Posterior vena cava (tissue), 2 donors: Measurements from ENCODE around the gene TRIM62. TPM values are rescaled to one million over a fixed set of nuclear protein-coding genes. Genes with fewer than 3 reads are reported as not detected.
"Not testable (repeated sequence)": the region's sequence is repeated elsewhere in the genome, so short reads cannot be mapped to it uniquely, and the experiment has no call there.

Experiments used
- DNase-seq: peaks from one replicate; pipeline ENCODE4 v3.0.0-alpha.2; 2020; ENCODE audit warnings: low spot score
- intact Hi-C, 2 donors: fragments of 100-400 bp; cut with DNase I; formaldehyde crosslinking; loops; one replicate each; pipeline versions ENCODE4 v1.14.1 to v1.14.2; 2022 to 2023
- total RNA-seq, 2 donors: library from RNA; stranded (reverse); fragmentation: NEBNext Ultra II Directional; extraction: Animal tissue kit (Norgen Biotek cat#: 25700); gene quantifications; one replicate each; pipeline ENCODE4 v1.2.1, GENCODE V29; 2021
- donor health status: DM: yes; HTN: yes; CAD: no.
- donor health status: DM: yes; HTN: yes; CAD: no.

Gene TRIM62
- total RNA-seq, 2 donors from 2014 or later = 5.0 to 5.2 TPM

- DNase-seq = no peak
- intact Hi-C loops = no loop called here
These were observed 61.2 kb downstream of the TRIM62 start for GRCh38 chr1:33120436-33121231.

- DNase-seq = no peak
- intact Hi-C loops = no loop called here
These were observed 62.2 kb downstream of the TRIM62 start for GRCh38 chr1:33119532-33120217.

GRCh38 chr1:33119050-33119449, 62.8 kb downstream of the TRIM62 start:
- no peak for DNase-seq

GRCh38 chr1:33118274-33118673, 63.6 kb downstream of the TRIM62 start:
- no peak for DNase-seq
- intact Hi-C loops = no loop called here

More at GRCh38 chr1:33119050-33119449, 62.8 kb downstream of the TRIM62 start:
- intact Hi-C loops = no loop called here

- no peak for DNase-seq
- intact Hi-C loops = no loop called here
These were observed 64.3 kb downstream of the TRIM62 start for GRCh38 chr1:33117440-33118085.

GRCh38 chr1:33111965-33112364, 69.9 kb downstream of the TRIM62 start:
- no peak for DNase-seq
- intact Hi-C loops = no loop called here

- no peak for DNase-seq
- intact Hi-C loops = no loop called here
These were observed 71.4 kb downstream of the TRIM62 start for GRCh38 chr1:33110477-33110876.

- DNase-seq, intact Hi-C loops: not testable (repeated sequence)
These were observed 81.8 kb downstream of the TRIM62 start for GRCh38 chr1:33100119-33100415.

- DNase-seq = no peak
These were observed 82.3 kb downstream of the TRIM62 start for GRCh38 chr1:33099290-33100118.

GRCh38 chr1:33098371-33098770, 83.5 kb downstream of the TRIM62 start:
- DNase-seq = no peak
- intact Hi-C loops = no loop called here

More at GRCh38 chr1:33099290-33100118, 82.3 kb downstream of the TRIM62 start:
- intact Hi-C loops = no loop called here

- DNase-seq = no peak
- intact Hi-C loops = no loop called here
These were observed 84.1 kb downstream of the TRIM62 start for GRCh38 chr1:33097762-33098161.

- intact Hi-C loops = no loop called here
- no peak for DNase-seq
These were observed 84.7 kb downstream of the TRIM62 start for GRCh38 chr1:33097137-33097611.

- intact Hi-C loops = no loop called here
- DNase-seq = no peak
These were observed 85.4 kb downstream of the TRIM62 start for GRCh38 chr1:33096363-33097005.

Other genes starting within 250 kb of the TRIM62 start
- gene RNF19B, start 217.2 kb downstream of the TRIM62 start, total RNA-seq = 100 to 1,000 TPM in 1 of 2 donors, 10 to 100 TPM in 1; 40.3 to 101 TPM
- 10 to 100 TPM; 82.4 to 83.9 TPM for gene AK2, start 145.2 kb downstream of the TRIM62 start, total RNA-seq
- 1 to 10 TPM; 4.0 to 4.7 TPM for gene AZIN2, start 100.9 kb downstream of the TRIM62 start, total RNA-seq
- gene ZNF362, start 74.4 kb upstream of the TRIM62 start, total RNA-seq = 10 to 100 TPM; 25.8 to 37.0 TPM
- gene A3GALT2, start 139.1 kb upstream of the TRIM62 start, total RNA-seq = under 1 TPM in 1 of 2 donors, not detected in 1; 0.24 TPM
- gene PHC2, start 249.1 kb upstream of the TRIM62 start, total RNA-seq = 100 to 1,000 TPM in 1 of 2 donors, 10 to 100 TPM in 1; 98.3 to 127 TPM